Stimulated activated naive B cell treated with anti-CD40 and anti-IgM and Interleukin-4, amounts not matched to agents 10 μg/mL and 1 μg/mL and 100 μg/mL, for 72 hours (primary cell): ENCODE results near the gene DEPP1.

Source experiments
- ATAC-seq, 2 donors: fragments of 150-1000 bp; cut with Tn5 transposase; replicated peaks; 2 replicates each; pipeline ENCODE4 v1.10.0; 2021; ENCODE audit warnings: moderate library complexity in 1 of 2
- DNase-seq: peaks from one replicate; pipeline ENCODE4 v3.0.0; 2021
- H3K27ac Mint-ChIP-seq: one replicate; pipeline ENCODE4 v1.8.0; 2022; ENCODE audit warnings: mild to moderate bottlenecking, mixed read lengths
- H3K27me3 Mint-ChIP-seq, 2 donors: one replicate each; pipeline ENCODE4 v1.8.0; 2022; ENCODE audit warnings: mixed read lengths in 2 of 2
- H3K36me3 Mint-ChIP-seq, 2 donors: one replicate each; pipeline ENCODE4 v1.8.0; 2022; ENCODE audit warnings: mixed read lengths in 2 of 2, mild to moderate bottlenecking in 1 of 2
- H3K4me1 Mint-ChIP-seq, 2 donors: one replicate each; pipeline ENCODE4 v1.8.0; 2022; ENCODE audit warnings: mixed read lengths in 2 of 2, mild to moderate bottlenecking in 1 of 2
- H3K4me3 Mint-ChIP-seq, 2 donors: one replicate each; pipeline ENCODE4 v1.8.0; 2022; ENCODE audit warnings: mild to moderate bottlenecking in 2 of 2, mixed read lengths in 2 of 2, moderate library complexity in 1 of 2
- H3K9me3 Mint-ChIP-seq, 2 donors: one replicate each; pipeline ENCODE4 v1.8.0; 2022; ENCODE audit warnings: mixed read lengths in 2 of 2, mild to moderate bottlenecking in 1 of 2

DEPP1 gene

DNA sequence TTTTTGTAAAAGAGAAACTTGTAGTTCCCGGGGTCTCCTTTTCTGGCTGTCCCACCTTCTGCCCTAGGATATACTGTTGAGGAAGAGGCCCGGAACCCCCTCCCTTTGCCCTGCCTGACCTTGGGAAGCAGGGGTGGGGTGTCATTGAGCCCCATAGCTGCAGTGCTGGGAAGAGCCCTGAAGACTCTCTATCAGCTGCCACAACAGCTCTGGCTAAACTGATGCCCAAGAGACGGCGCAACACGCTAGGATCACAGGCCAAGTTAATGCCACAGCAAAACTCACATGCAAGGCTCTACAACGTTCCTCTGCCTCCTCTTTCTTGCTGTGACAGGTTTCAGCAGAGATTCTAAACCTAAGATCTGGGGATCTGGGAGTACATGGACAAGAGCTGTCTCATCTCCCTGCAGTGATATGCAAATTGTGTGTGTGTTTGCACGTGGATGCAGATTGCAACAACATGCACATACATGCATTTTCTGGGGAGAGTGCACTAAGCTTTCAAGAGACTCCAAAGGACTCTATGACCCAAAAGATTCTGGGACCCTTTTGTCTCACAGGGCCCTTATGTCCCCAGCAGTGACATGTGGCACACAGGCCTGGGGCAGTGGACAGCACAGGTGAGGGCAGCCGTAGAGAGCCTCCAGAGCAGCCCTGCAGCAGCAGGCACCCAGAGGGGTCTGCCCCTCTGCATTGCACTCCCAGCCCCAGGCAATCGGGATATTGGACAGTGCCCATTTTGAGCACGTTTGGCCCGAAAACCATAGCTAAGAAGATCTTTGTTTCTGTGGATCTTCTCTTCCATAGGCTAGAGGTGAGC, 16.5 kb downstream of the DEPP1 start:
- Mint-ChIP-seq H3K27me3 (peaks cover 8 to 9% of the 10 kb centered on the region in 2 donors), H3K4me3 (peak overlapping the region in 1 of 2 donors; percentile 55), H3K27ac (peak overlapping the region; percentile 37), H3K9me3 (no peaks in the 10 kb centered on the region), H3K36me3 (peaks cover 0 to 9% of the 10 kb centered on the region in 2 donors), H3K4me1 (peaks cover 50 to 77% of the 10 kb centered on the region in 2 donors)
- no peak for DNase-seq
- no peak for ATAC-seq

DNA sequence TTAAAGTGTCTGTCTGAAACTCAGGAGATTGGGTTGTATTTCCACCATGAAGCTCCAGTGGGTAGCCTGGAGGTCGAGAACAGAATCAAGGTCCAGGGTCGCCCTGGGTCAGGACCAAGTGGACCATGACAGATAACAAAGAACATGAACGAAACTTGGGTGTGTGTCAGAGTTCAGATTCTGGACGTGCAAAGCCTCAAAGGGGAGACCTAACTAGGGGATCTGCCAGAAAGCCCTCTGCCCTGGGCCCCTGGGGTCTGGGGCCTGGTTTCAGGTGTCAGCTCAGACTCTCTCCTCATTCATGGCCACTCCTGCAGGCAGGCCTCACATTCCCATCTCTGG, 17.4 kb downstream of the DEPP1 start:
- Mint-ChIP-seq H3K36me3 (peaks cover 6 to 18% of the 10 kb centered on the region in 2 donors), H3K4me3 (no peak overlapping the region), H3K9me3 (no peaks in the 10 kb centered on the region), H3K4me1 (peaks cover 48 to 76% of the 10 kb centered on the region in 2 donors), H3K27ac (no peak overlapping the region), H3K27me3 (peaks cover 8 to 9% of the 10 kb centered on the region in 2 donors)
- ATAC-seq (no peak), DNase-seq (no peak)

- Mint-ChIP-seq H3K9me3 (no peaks in the 10 kb centered on the region), H3K4me1 (peaks cover 45 to 76% of the 10 kb centered on the region in 2 donors), H3K4me3 (peak overlapping the region; percentile 55 to 85), H3K27me3 (peaks cover 8 to 9% of the 10 kb centered on the region in 2 donors), H3K36me3 (peaks cover 10 to 23% of the 10 kb centered on the region in 2 donors), H3K27ac (no peak overlapping the region)
- no peak for ATAC-seq
- DNase-seq = no peak
These were observed 18.0 kb downstream of the DEPP1 start for GRCh38 chr10:44960482-44961229.

DNA sequence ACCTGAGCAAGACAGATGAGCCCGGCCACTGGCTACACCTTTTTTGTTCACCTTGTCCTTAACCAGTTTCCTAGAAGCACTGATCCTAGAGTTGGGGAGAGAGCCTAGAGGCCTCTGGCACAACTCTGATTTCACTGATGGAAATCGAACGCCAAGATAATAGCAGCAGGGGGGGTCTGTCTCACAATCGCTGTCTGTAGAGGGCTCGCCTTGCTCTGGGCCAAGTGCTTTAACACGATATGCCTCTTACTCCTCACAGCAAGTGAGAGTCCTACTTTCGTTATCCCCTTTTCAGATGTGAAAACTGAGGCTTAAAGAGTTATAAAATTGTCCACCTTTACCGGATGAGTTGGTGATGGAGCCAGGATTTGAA, 18.5 kb downstream of the DEPP1 start:
- Mint-ChIP-seq H3K27me3 (peaks cover 8 to 9% of the 10 kb centered on the region in 2 donors), H3K36me3 (peaks cover 10 to 24% of the 10 kb centered on the region in 2 donors), H3K4me1 (peaks cover 41 to 72% of the 10 kb centered on the region in 2 donors), H3K9me3 (no peaks in the 10 kb centered on the region), H3K4me3 (peak overlapping the region; percentile 85 to 90), H3K27ac (no peak overlapping the region)
- DNase-seq (no peak), ATAC-seq (no peak)

GRCh38 chr10:44959247-44960087, 19.1 kb downstream of the DEPP1 start, which contains the start of gene RASSF4:
Gene RASSF4, plus strand, starts transcription at chr10:44959802. Its CDS starts 10,401 bp downstream, at chr10:44970203.
- Mint-ChIP-seq H3K4me3 (peak within 1 kb of the TSS; percentile 85 to 90), H3K27ac (peak within 1 kb of the TSS; percentile 89), H3K27me3 (peaks cover 8 to 9% of the 10 kb centered on the region in 2 donors), H3K36me3 (peaks cover 13 to 30% of the 10 kb centered on the region in 2 donors), H3K9me3 (no peaks in the 10 kb centered on the region), H3K4me1 (peaks cover 39 to 72% of the 10 kb centered on the region in 2 donors)
- DNase-seq = peak; percentile 88
- ATAC-seq = peak; percentile 99

DNA sequence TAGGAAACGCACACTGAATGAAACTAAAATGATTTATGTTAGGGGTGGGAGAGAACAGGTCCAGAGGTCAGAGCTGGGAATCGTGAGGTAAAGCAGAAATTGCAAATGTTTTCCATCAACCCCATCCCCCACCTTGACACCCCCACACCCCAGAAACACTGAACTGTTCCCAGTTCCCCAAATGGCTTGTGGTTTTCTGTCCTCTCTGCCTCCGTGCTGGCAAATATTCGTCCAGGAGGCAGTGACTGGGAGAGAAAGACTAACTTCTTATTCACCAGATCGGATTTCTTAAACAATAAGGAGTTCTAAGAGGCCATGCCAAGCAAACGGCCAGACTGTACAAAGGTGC, 19.7 kb downstream of the DEPP1 start:
- H3K27me3 Mint-ChIP-seq = peaks cover 8 to 9% of the 10 kb centered on the region in 2 donors
- ATAC-seq = no peak
- no peak for DNase-seq
- no peaks in the 10 kb centered on the region for H3K9me3 Mint-ChIP-seq
- H3K27ac Mint-ChIP-seq = peak overlapping the region; percentile 89
- peaks cover 33 to 66% of the 10 kb centered on the region in 2 donors for H3K4me1 Mint-ChIP-seq
- H3K36me3 Mint-ChIP-seq = peaks cover 13 to 30% of the 10 kb centered on the region in 2 donors
- H3K4me3 Mint-ChIP-seq = peak overlapping the region; percentile 85 to 90

GRCh38 chr10:44958196-44958897, 20.3 kb downstream of the DEPP1 start:
- Mint-ChIP-seq H3K4me1 (peaks cover 27 to 61% of the 10 kb centered on the region in 2 donors), H3K27ac (peak overlapping the region; percentile 89), H3K9me3 (no peaks in the 10 kb centered on the region), H3K36me3 (peaks cover 15 to 29% of the 10 kb centered on the region in 2 donors), H3K4me3 (peak overlapping the region; percentile 85 to 90), H3K27me3 (peaks cover 8 to 9% of the 10 kb centered on the region in 2 donors)
- DNase-seq = no peak
- ATAC-seq = no peak

DNA sequence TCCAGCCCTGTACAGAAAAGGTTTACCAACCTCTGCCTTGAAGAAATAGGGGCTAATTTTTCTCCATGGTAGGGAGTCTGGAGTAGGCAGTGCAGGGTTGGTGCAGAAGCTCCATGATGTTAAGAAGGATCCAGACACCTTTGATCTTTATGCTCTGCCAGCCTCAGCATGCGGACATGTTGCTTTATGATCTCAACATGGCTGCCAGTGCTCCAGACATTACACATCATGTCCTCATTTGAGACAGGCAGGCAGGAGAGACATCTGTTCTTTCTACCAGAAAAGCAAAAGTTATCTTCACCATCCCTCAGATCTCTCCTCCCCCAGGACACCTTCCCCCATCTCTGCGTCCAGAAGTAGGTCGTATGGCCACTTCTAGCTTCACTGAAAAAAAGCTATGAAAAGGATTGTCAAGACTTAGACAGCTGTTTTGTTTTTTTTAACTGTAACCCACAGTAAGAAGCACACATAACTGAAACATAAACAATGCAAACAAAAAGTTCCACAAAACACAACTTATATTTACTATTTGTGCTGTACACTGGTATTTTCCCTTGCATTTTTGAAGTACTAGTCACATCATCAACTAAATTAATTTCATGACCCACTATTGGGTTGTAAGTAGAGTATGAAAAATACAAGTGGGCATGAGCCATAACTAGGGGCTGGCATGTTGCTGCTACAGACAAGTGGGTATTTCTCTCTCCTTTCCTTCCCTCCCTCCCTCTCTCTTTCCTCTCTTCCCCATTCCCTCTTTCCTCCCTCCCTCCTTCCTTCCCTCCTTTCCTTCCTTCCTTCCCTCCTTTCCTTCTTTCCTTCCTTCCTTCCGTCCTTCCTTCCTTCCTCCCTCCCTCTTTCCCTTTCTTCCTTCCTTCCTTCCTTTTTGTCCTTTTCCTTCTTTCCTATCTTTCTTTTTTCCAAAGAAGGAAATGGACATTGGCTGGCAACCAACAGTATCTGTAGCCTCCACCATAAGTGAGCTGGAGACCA, 21.6 kb downstream of the DEPP1 start:
- DNase-seq = no peak
- Mint-ChIP-seq H3K9me3 (no peaks in the 10 kb centered on the region), H3K27ac (peak overlapping the region; percentile 16), H3K4me3 (no peak overlapping the region), H3K36me3 (peaks cover 16 to 33% of the 10 kb centered on the region in 2 donors), H3K27me3 (no peaks in the 10 kb centered on the region), H3K4me1 (peaks cover 20 to 50% of the 10 kb centered on the region in 2 donors)
- ATAC-seq = no peak

GRCh38 chr10:44956226-44956625, 22.4 kb downstream of the DEPP1 start:
- DNase-seq (no peak), ATAC-seq (no peak)
- Mint-ChIP-seq H3K27me3 (no peaks in the 10 kb centered on the region), H3K9me3 (no peaks in the 10 kb centered on the region), H3K36me3 (peaks cover 17 to 33% of the 10 kb centered on the region in 2 donors), H3K4me1 (peaks cover 19 to 49% of the 10 kb centered on the region in 2 donors), H3K4me3 (no peak overlapping the region), H3K27ac (no peak overlapping the region)

DNA sequence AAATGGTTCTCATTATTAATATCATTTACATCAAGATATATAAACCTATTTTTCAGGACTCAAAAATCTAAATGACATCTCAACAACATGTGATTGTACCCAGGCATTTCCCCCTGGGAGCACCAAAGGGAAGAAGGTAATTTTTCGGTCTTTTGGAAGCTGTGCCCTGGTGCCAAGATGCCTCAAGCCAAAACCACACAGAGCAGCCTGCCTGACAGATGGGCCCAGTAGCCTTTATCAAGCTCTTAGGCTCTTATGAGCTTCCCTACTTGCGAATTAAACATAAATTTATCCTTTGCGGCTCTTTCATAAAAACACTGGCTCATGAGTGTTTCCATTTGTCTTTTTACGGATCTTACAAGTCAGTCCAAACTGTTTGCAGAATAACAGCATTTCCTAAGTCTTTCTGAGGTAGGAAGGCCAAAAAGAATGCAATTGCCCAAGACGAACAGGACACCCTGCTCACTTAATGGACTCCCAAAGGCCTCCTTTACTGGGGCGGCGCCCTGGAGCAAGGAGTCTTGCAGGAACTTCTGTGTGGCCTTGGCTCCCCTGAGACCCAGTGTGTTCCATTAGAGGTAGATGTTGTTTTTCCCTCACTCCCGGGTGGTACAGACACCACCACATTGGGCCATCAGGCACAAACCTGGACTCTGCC, 23.1 kb downstream of the DEPP1 start:
- Mint-ChIP-seq H3K27ac (no peak overlapping the region), H3K9me3 (no peaks in the 10 kb centered on the region), H3K36me3 (peaks cover 19 to 33% of the 10 kb centered on the region in 2 donors), H3K4me1 (peaks cover 22 to 49% of the 10 kb centered on the region in 2 donors), H3K4me3 (no peak overlapping the region), H3K27me3 (no peaks in the 10 kb centered on the region)
- no peak for ATAC-seq
- DNase-seq = no peak

DNA sequence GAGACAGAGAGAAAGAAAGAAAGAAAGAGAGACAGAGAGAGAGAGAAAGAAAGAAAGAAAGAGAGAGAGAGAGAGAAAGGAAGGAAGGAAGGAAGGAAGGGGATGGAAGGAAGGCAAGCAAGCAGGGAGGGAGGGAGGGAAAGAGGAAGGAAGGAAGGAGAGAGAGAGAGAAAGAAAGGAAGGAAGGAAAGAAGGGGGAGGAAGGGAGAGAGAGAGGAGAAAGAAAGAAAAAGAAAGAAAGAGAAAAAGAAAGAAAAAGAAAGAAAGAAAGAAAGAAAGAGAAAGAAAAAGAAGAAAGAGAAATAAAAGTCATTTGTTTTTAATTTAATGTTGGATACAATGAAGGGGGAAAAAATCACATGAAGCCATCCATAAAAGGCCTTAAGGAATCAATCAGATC, 23.6 kb downstream of the DEPP1 start:
- no peaks in the 10 kb centered on the region for H3K27me3 Mint-ChIP-seq
- ATAC-seq (no peak), DNase-seq (no peak)
- H3K4me1 Mint-ChIP-seq = peaks cover 25 to 49% of the 10 kb centered on the region in 2 donors
- no peak overlapping the region for H3K4me3 Mint-ChIP-seq
- H3K27ac Mint-ChIP-seq = no peak overlapping the region
- peaks cover 19 to 33% of the 10 kb centered on the region in 2 donors for H3K36me3 Mint-ChIP-seq
- no peaks in the 10 kb centered on the region for H3K9me3 Mint-ChIP-seq

- Mint-ChIP-seq H3K27ac (no peak overlapping the region), H3K9me3 (no peaks in the 10 kb centered on the region), H3K4me3 (no peak overlapping the region), H3K36me3 (peaks cover 19 to 33% of the 10 kb centered on the region in 2 donors), H3K4me1 (peaks cover 35 to 58% of the 10 kb centered on the region in 2 donors), H3K27me3 (no peaks in the 10 kb centered on the region)
- ATAC-seq (no peak), DNase-seq (no peak)
These were observed 24.6 kb downstream of the DEPP1 start for GRCh38 chr10:44954042-44954441.
